Hypothalamus (tissue), 51 donors: Measurements from ENCODE around the gene NID1.

Experiments
- DNase-seq, 51 donors: peaks; one replicate each; lab custom pipeline; 2025; lab: John Stamatoyannopoulos, UW

NID1 gene, protein sequence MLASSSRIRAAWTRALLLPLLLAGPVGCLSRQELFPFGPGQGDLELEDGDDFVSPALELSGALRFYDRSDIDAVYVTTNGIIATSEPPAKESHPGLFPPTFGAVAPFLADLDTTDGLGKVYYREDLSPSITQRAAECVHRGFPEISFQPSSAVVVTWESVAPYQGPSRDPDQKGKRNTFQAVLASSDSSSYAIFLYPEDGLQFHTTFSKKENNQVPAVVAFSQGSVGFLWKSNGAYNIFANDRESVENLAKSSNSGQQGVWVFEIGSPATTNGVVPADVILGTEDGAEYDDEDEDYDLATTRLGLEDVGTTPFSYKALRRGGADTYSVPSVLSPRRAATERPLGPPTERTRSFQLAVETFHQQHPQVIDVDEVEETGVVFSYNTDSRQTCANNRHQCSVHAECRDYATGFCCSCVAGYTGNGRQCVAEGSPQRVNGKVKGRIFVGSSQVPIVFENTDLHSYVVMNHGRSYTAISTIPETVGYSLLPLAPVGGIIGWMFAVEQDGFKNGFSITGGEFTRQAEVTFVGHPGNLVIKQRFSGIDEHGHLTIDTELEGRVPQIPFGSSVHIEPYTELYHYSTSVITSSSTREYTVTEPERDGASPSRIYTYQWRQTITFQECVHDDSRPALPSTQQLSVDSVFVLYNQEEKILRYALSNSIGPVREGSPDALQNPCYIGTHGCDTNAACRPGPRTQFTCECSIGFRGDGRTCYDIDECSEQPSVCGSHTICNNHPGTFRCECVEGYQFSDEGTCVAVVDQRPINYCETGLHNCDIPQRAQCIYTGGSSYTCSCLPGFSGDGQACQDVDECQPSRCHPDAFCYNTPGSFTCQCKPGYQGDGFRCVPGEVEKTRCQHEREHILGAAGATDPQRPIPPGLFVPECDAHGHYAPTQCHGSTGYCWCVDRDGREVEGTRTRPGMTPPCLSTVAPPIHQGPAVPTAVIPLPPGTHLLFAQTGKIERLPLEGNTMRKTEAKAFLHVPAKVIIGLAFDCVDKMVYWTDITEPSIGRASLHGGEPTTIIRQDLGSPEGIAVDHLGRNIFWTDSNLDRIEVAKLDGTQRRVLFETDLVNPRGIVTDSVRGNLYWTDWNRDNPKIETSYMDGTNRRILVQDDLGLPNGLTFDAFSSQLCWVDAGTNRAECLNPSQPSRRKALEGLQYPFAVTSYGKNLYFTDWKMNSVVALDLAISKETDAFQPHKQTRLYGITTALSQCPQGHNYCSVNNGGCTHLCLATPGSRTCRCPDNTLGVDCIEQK

DNA sequence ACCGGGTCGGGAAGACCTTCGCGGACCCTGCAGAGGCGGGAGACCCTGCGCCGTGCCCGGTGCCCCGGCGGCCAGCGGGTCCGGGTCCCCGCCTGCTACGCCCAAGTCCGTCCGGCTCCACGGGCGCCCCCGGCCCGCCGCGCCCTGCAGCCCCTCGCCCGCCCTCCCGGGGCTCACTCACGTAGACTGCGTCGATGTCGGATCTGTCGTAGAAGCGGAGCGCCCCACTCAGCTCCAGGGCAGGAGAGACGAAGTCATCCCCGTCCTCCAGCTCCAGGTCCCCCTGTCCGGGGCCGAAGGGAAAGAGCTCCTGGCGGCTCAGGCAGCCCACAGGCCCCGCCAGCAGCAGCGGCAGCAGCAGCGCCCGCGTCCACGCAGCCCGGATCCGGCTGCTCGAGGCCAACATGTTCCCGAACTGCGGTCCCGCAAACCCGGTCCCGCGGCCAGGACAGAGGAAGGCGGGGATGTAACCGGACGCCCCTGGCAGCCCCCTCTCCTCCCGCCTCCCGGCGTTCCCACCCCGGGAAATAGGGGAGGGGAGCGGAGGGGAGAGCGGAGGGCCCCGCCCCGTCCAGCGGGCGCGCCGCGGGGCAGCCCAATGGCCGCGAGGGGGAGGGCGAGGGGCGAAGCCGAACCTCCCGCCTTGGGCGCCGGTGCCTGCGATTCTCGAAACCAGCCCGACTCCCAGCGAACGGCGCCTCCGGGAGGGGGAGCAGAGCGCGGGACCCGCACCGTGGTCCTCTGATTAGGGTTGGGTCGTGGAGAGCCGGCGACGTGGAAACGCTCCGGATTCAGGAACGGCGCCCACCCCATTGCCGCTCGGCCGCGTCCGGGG, at the start of gene NID1:
TSS of gene NID1 (minus strand) at position 417 of the 835 bp plus-strand sequence. CDS start at position 406, 11 bp downstream.
- peak in 39 of 51 donors; percentile 8 to 74 (median 54) for DNase-seq

DNA sequence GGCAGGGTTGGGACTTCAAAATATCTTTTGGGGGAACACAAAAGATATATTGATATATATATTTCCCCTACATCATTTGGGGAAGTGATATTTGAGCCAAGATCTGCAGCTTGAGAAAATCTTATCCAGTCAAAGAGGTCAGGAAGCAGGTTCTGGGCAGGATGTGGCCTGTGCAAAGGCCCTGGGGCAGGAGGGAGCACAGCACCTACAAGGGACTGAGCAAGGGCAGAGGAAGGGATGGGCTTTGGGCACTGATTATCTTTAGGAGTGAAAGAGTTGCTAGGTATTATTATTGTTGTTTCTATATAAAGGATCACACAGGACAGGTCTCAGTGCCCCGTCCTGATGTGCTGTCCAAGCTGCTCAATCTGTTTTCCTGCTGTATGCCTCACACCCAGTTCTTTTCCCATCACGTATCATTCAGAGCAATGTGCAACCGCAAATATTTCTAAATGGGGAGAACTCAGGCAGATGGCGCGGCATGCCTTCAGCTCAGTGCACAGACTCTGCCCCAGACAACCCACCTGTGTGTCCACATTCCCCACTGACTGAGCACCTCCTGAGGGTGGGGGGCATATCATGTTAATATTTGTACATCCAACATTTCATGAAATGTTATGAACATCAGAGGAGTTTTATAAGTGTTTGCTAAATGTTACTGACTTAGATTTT, 49.3 kb upstream of the NID1 start:
- DNase-seq = no peak

DNA sequence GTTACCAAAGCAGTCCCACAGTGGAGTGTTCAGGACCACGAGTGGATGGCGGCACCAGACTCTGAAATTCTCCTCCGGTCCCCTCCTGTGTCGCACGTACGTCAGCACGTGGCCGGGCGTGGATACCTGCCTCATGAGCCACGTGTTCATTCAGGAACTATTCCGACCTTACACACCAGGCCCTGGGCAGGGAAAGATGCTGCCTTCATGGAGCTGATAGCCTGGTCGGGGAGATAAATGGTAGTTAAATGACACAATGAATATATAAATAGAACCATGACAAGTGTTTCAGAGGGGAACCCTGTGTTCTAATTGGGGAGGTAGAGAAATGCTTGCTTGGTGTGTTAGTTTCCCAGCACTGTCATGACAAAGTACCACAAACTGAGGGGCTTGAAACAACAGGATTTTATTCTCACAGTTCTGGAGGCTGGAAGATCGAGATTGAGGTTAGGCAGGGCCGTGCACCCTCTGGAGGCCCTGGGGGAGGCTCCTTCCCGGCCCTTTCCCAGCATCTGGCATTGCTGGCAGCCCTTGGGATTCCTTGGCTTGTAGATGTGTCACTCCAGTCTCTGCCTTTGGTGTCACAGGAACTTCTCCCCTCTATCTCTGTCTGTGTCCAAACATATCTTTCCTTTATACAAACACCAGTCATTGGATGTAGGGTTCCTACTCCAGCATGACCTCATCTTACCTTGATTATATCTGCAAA, 48.6 kb upstream of the NID1 start:
- no peak for DNase-seq

DNA sequence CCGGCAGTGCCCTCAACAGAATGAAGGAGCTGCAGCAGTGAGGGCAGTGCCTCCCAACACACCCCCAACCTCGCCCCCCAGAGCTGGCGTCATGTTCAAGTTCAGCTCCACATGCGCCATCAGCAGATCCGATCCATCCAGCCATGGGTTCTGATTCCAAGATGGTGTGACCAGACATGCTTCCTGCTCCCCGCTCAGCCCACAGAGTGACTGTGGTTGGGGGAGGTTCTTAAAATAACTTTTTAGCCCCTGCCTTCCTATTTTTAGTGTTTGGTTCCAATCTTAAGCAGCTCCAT, 47.4 kb upstream of the NID1 start:
- DNase-seq = no peak

DNA sequence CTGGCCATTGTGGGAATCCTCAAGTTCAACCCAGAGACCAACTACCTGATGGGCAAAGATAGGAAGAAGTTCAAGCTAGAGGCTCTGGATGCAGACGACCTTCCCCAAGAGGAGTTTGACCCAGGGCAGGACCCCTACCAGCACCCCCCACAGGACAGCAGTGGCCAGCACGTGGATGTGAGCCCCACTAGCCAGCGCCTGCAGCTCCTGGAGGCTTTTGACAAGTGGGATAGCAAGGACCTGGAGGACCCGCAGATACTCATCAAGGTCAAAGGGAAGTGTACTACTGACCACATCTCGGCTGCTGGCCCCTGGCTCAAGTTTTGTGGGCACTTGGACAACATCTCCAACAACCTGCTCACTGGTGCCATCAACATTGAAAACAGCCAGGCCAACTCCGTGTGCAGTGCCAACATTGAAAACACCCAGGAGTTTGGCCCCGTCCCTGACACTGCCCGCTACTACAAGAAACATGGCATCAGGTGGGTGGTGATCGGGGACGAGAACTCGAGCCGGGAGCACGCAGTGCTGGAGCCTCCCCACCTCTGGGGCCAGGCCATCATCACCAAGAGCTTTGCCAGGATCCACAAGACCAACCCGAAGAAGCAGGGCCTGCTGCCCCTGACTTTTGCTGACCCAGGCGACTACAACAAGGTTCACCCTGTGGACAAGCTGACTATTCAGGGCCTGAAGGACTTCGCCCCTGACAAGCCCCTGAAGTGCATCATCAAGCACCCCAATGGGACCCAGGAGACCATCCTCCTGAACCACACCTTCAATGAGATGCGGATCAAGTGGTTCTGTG, 46.8 kb upstream of the NID1 start:
- no peak for DNase-seq

DNA sequence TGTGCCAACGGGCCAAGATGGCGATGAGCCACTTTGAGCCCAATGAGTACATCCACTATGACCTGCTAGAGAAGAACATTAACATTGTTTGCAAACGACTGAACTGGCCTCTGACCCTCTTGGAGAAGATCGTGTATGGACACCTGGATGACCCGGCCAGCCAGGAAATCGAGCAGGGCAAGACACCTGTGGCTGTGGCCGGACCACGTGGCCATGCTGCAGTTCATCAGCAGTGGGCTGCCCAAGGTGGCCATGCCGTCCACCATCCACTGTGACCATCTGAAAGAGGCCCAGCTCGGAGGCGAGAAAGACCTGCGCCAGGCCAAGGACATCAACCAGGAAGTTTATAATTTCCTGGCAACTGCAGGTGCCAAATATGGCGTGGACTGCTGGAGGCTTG, 45.2 kb upstream of the NID1 start:
- DNase-seq = no peak

DNA sequence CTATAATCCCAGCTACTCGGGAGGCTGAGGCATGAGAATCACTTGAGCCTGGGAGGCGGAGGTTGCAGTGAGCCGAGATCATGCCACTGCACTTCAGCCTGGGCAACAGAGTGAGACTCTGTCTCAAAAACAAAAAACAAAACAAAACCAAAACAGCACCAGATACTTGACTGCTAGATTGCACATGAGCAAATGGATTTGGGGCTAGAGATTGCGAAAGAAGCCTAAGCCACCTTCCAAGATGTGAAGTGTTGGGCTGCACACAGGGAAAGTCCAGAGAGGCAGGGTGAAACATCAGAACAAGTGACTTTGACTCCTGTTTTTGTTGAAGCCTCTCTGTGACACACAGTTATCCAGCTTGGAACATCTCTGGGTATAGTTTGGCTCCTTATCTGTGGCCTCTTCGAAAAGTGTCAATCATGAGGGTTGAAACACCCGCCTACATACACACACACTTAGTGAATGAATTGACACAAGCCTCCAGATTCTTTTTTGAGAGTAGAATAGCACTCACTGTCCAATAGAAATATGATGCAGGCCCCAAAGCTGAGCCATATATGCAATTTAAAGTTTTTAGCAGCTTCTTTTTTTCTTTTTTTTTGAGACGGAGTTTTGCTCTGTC, 43.2 kb upstream of the NID1 start:
- DNase-seq = no peak

DNA sequence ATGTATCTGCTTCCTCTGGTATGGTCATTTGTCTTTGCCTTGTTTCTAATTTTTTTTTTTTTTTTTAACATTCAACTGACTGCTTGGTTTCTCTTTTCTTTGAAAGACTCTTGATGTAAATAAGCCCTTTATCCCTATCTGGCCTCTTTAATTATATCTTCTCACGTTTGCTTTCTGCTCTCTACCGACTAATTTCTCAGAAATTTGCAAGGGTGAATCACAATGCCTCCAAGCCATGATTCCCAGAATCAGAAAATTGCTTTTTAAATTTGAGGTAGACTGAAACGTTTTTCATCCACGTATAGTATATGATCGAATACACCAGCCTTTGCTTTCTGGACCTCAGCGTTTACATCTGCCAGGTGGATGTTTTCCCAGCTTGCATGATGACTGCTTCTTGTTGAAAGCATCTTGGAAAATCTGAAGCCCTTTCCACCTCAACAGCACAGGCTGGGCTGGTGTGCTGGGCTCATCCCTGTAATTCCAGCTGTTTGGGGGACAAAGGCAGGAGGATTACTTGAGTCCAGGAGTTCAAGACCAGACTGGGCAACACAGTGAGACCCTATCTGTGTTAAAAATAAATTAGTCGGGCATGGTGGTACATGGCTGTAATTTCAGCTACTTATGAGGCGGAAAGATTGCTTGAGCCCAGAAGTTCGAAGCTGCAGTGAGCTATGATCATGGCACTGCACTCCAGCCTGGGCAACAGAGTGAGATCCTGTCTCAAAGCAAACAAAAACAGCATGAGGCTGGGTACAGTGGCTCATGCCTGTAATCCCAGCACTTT, 42.4 kb upstream of the NID1 start:
- no peak for DNase-seq

DNA sequence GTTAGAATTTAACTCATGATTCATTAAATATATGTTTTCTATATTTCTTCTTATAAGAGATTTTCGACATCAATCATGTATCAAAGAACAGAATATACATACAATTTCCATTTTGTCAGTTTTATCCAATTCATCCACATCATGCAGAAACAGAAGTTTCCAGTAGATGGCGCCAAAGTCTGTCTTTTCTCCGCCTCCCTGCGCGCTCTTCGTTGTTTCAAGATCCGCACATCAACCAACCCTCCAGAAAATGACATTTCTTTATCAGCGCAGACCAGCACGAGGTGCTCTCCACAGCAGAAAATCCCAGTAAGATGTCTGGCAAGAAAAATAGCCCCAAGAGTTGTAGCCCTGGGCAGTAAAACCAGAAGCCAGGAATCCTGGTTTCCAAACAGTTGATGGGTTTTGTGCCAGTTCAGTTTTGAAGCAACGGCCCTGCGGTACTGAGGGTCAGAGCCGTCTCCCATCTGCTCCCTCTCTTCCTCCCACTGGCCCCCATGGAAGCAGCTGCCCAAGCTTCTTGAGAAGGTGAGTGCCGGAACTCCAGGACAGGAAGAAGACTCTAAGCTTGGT, 38.8 kb upstream of the NID1 start:
- peak in 35 of 51 donors; percentile 2 to 75 (median 18) for DNase-seq

DNA sequence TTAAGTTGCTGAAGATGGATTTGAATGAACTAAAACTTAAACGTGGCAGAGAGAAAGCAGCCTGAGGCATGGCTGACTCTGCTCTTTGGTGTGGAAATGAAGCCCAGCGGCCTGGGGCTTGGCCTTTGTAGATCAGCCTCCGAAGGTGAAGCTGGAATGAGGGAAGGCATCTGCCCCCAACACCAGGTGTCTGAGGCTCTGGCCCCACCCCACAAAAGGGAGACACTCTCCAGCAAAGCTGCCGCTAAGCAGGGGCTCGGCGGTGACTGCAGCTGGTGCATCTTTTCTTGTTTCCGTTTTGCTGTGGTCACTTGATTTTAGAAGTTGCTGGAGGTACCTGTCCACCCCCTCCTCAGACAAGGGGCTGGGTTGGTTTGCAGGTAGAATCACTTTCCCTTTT, 38.2 kb upstream of the NID1 start:
- DNase-seq = no peak

DNA sequence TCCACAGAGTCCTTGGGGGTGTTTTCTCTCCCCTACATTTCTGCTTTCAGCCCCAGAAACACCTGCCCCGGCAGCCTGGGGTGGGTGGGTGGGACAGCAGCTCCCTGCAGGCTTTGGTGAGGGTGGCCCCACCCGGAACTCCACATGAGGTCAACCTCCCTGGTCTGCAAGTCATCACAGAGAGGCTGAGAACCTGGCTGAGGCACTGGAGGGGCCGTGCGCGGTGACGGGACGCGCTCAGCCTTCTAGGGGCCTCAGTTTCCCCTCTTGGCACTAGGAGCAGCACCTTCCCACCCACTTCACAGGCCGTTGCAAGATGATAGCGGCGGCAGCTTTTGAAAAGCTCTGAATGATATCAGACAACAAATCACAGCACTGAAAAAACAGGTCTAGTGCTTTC, 37.7 kb upstream of the NID1 start:
- DNase-seq = no peak

DNA sequence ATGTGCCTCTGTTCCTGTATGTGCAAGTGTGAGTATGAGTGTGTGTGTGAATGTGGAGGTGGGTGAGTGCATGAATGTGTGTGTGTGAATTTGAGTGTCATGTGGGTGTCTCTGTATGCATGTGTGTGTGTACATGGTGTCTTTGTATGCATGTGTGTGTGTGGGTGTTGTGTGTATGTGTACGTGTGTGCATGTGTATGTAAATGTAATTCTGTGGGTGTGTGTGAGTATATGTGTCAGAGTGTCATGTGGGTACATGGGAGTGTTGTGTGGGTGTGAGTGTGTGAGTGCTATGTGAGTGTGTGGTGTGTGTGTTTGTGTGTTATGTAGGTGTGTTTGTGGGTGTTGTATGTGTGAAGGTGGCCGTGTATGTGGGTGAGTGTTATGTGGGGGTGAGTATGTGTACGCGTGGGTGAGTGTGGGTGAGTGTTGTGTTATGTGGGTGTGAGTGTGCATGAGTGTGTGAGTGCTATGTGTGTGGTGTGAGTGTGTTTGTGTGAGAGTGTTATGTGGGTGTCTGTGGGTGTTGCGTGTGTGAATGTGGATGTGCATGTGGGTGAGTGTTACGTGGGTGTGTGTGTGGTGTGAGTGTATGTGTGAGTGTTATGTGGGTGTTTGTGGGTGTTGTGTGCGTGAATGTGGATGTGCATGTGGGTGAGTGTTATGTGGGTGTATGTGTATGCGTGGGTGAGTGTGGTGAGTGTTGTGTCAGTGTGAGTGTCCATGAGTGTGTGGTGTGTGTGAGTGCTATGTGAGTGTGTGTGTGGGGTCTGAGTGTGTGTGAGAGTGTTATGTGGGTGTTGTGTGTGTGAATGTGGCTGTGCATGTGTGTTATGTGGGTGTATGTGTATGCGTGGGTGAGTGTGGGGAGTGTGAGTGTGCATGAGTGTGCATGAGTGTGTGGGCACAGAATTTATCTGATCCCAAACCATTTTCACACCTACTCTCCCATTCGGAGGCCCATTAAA, 36.6 kb upstream of the NID1 start:
- no peak for DNase-seq

DNA sequence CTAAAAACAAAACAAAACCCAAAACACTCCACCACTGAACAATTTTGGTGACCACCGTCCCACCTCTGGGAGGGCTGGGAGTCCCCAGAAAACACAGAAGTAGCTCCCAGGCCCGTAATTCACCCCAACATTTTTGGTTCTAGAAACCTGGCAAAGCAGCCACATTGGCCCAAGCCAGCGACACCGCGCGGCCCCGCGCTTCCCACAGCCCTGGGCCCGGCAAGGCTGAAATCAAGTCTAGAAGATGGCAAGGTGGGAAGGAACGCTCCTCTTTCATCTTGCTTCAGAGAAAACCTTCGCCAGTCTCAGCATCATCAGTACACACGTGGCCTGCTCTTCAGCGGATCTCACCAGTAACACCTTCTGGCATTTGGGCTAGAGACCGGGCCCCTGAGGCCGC, 35.9 kb upstream of the NID1 start:
- DNase-seq = no peak

DNA sequence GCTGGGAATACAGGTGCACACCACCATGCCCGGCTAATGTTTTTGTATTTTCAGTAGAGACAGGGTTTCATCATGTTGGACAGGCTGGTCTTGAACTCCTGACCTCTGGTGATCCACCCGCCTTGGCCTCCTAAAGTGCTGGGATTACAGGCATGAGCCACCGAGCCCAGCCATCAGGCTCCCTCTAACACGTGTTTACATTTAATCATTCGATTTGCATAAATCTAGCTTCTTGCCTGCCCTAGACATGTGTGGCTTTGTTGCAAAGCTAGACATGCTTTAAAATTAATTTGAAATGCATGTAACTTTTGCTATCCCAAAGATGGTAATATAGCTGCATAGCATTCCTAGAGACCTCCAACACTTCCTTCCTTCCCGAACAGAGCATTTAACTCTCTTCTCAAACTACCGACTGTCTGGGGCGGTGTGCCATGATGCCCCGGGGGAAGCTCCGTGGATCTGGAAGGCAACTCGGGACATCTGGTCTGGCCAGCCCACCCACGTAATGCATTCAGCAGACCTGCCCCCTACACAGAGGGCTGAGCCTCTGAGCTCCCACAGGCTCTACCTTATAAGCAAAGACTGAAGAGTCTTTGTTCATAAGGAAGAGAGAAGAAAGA, 34.6 kb upstream of the NID1 start:
- DNase-seq = no peak

DNA sequence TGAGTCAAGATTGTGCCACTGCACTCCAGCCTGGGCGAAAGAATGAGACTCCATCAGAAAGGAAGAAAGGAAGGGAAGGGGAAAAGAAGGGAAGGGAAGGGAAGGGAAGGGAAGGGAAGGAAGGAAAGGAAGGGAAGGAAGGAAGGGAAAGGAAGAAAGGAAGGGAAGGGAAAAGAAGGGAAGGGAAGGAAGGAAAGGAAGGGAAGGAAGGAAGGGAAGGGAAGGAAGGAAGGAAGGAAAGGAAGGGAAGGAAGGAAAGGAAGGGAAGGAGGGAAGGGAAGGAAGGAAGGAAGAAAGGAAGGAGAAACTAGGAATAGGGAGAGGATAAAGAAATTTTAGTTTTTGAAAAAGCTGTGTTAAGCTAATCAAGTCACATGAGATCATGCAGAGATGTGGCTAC, 33.4 kb upstream of the NID1 start:
- DNase-seq = no peak
